ENCODE measurements around the gene PARD3B. TPM values are rescaled to one million over a fixed set of nuclear protein-coding genes. Genes with fewer than 3 reads are reported as not detected.

PARD3B gene
- total RNA-seq, 1 experiment from 2014 or later: 3.9 TPM

DNA sequence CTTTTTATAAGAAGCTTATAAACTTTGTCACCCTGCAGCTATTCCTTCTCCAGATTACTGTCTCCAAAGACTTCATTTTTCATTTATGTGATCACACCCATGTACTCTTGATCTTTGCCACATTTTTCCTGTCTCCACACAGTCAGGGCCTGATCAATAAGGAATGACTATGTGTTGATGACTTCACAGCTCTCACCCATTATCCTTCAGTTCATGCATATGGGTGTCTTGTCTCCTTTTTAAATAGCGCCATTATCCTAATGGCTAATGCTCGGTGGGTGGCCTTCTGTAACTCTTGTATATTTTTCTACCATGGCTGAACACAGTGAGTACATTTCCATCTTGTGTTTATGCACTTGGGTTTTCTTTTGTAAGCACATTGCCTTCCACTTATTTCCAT is 801.4 kb downstream of the PARD3B start:
- CTCF ChIA-PET: no interaction called here
- H3K4me2 ChIP-seq (ENCODE audit: low read length): no peak overlapping the region
- ATAC-seq: no peak
- intact Hi-C loops (cut with micrococcal nuclease): no loop called here
- no peaks in the 10 kb centered on the region for H3K9me3 ChIP-seq (ENCODE audit: low read length)
- H3K79me2 ChIP-seq (ENCODE audit: low read length): no peaks in the 10 kb centered on the region
- H3K9ac ChIP-seq (ENCODE audit: low read length): no peak overlapping the region
- TF ChIP-seq, protein P1, sequence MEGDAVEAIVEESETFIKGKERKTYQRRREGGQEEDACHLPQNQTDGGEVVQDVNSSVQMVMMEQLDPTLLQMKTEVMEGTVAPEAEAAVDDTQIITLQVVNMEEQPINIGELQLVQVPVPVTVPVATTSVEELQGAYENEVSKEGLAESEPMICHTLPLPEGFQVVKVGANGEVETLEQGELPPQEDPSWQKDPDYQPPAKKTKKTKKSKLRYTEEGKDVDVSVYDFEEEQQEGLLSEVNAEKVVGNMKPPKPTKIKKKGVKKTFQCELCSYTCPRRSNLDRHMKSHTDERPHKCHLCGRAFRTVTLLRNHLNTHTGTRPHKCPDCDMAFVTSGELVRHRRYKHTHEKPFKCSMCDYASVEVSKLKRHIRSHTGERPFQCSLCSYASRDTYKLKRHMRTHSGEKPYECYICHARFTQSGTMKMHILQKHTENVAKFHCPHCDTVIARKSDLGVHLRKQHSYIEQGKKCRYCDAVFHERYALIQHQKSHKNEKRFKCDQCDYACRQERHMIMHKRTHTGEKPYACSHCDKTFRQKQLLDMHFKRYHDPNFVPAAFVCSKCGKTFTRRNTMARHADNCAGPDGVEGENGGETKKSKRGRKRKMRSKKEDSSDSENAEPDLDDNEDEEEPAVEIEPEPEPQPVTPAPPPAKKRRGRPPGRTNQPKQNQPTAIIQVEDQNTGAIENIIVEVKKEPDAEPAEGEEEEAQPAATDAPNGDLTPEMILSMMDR (conservative IDR thresholded peaks at IDR 0.05; ENCODE audit: low read depth, low read length): no peak
- TF ChIP-seq EZH2phosphoT487 (IDR thresholded peaks at IDR 0.05; ENCODE audit: borderline replicate concordance, low read length) (no peak), EZH2 (IDR thresholded peaks at IDR 0.05; ENCODE audit: low read length, unreplicated experiment) (no peak)
- no peaks in the 10 kb centered on the region for H3F3A ChIP-seq (ENCODE audit: low read length, unreplicated experiment)
- POLR2A ChIA-PET (ENCODE audit: unreplicated experiment): no interaction called here
- no peaks in the 10 kb centered on the region for H3K9me2 ChIP-seq (replicated peaks; ENCODE audit: low read length)
- H3K27me3 ChIP-seq (ENCODE audit: low read length): no peaks in the 10 kb centered on the region
- H4K20me1 ChIP-seq (ENCODE audit: low read length): no peaks in the 10 kb centered on the region
- no peak overlapping the region for H2AFZ ChIP-seq (ENCODE audit: low read length)
- no peak for DNase-seq
- H3K27ac ChIP-seq (ENCODE audit: low read length): no peak overlapping the region
- H3K4me1 ChIP-seq (ENCODE audit: insufficient read depth, low read length): no peaks in the 10 kb centered on the region
- H3K36me3 ChIP-seq (ENCODE audit: low read depth, low read length): no peaks in the 10 kb centered on the region
- no TSS peak for BruUV-seq (replicated peaks)
- H3K4me3 ChIP-seq (ENCODE audit: low read length): no peak overlapping the region

- H3K4me1 ChIP-seq (ENCODE audit: insufficient read depth, low read length): peaks cover 8% of the 10 kb centered on the region; the same call in 1 of the 2 replicates
- H3K9me3 ChIP-seq (ENCODE audit: low read length): no peaks in the 10 kb centered on the region
- ChIA-PET POLR2A (ENCODE audit: unreplicated experiment) (no interaction called here), CTCF (no interaction called here)
- intact Hi-C loops (cut with micrococcal nuclease): no loop called here
- no peak for ATAC-seq
- no peaks in the 10 kb centered on the region for H3F3A ChIP-seq (ENCODE audit: low read length, unreplicated experiment)
- H3K4me2 ChIP-seq (ENCODE audit: low read length): no peak overlapping the region
- no peak overlapping the region for H3K27ac ChIP-seq (ENCODE audit: low read length)
- H2AFZ ChIP-seq (ENCODE audit: low read length): no peak overlapping the region
- H3K9ac ChIP-seq (ENCODE audit: low read length): no peak overlapping the region
- H3K9me2 ChIP-seq (replicated peaks; ENCODE audit: low read length): no peaks in the 10 kb centered on the region
- H4K20me1 ChIP-seq (ENCODE audit: low read length): no peaks in the 10 kb centered on the region
- H3K27me3 ChIP-seq (ENCODE audit: low read length): no peaks in the 10 kb centered on the region
- no peaks in the 10 kb centered on the region for H3K36me3 ChIP-seq (ENCODE audit: low read depth, low read length)
- H3K4me3 ChIP-seq (ENCODE audit: low read length): no peak overlapping the region
- TF ChIP-seq EZH2 (IDR thresholded peaks at IDR 0.05; ENCODE audit: low read length, unreplicated experiment): no peak
- TF ChIP-seq EZH2phosphoT487 (IDR thresholded peaks at IDR 0.05; ENCODE audit: borderline replicate concordance, low read length): no peak
- TF ChIP-seq, protein P1 (conservative IDR thresholded peaks at IDR 0.05; ENCODE audit: low read depth, low read length): no peak
- no TSS peak for BruUV-seq (replicated peaks)
- H3K79me2 ChIP-seq (ENCODE audit: low read length): no peaks in the 10 kb centered on the region
- no peak for DNase-seq
Observed at GRCh38 chr2:205347899-205348298, 802.6 kb downstream of the PARD3B start.

DNA sequence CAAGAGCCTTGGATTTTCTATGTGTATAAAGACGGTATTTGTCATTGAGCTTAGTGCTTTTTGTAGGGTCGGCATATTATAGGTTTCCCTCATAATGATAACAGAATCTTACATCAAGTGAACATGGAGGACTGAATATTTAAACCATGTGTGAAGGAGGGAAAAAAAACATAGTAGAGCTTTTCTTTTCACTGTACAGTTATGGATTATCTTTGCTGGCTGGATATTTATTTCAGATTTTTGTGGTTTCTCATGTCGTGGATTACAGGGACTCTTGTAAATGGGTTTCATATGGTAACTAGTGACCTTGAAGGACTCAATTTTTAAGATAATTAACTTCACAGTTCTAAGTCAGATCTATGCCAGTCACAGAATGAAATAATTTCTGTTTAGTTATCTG is 806.8 kb downstream of the PARD3B start:
- Histone ChIP-seq H3K79me2 (ENCODE audit: low read length) (no peaks in the 10 kb centered on the region), H3F3A (ENCODE audit: low read length, unreplicated experiment) (no peaks in the 10 kb centered on the region), H3K4me1 (ENCODE audit: insufficient read depth, low read length) (peaks cover 9% of the 10 kb centered on the region; the same call in 1 of the 2 replicates), H2AFZ (ENCODE audit: low read length) (no peak overlapping the region), H4K20me1 (ENCODE audit: low read length) (no peaks in the 10 kb centered on the region), H3K9me2 (replicated peaks; ENCODE audit: low read length) (no peaks in the 10 kb centered on the region), H3K27me3 (ENCODE audit: low read length) (no peaks in the 10 kb centered on the region), H3K9ac (ENCODE audit: low read length) (no peak overlapping the region), H3K9me3 (ENCODE audit: low read length) (no peaks in the 10 kb centered on the region), H3K4me3 (ENCODE audit: low read length) (no peak overlapping the region), H3K4me2 (ENCODE audit: low read length) (no peak overlapping the region), H3K27ac (ENCODE audit: low read length) (no peak overlapping the region), H3K36me3 (ENCODE audit: low read depth, low read length) (no peaks in the 10 kb centered on the region)
- DNase-seq: no peak
- ChIA-PET POLR2A (ENCODE audit: unreplicated experiment) (no interaction called here), CTCF (no interaction called here)
- TF ChIP-seq, protein P1 (conservative IDR thresholded peaks at IDR 0.05; ENCODE audit: low read depth, low read length): no peak
- TF ChIP-seq EZH2phosphoT487 (IDR thresholded peaks at IDR 0.05; ENCODE audit: borderline replicate concordance, low read length) (no peak), EZH2 (IDR thresholded peaks at IDR 0.05; ENCODE audit: low read length, unreplicated experiment) (no peak)
- no peak for ATAC-seq
- intact Hi-C loops (cut with micrococcal nuclease): no loop called here
- no TSS peak for BruUV-seq (replicated peaks)

All from PC-3 (cell line).